ENCODE measurements around the gene MCC.

DNA sequence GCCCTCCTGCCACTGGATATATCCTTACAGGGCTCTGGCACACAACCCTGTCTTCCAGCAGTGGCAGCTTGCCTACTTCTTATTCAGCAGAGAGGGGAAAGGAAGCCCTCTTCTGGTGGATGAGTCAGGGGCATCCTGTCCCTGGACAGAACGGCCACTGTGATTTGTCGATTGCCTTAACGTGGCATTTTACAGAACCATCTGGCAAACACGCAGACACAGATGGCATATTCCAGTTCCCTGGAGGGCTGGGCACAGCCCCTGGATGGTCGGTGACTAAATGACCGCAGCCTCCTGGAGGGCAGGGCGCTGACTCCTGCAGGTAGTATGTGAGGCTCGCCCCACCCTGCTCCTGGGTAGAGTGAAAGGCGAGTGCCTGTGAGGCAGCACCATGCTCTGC lies 449.5 kb downstream of the MCC start:
- TF ChIP-seq, protein P1, sequence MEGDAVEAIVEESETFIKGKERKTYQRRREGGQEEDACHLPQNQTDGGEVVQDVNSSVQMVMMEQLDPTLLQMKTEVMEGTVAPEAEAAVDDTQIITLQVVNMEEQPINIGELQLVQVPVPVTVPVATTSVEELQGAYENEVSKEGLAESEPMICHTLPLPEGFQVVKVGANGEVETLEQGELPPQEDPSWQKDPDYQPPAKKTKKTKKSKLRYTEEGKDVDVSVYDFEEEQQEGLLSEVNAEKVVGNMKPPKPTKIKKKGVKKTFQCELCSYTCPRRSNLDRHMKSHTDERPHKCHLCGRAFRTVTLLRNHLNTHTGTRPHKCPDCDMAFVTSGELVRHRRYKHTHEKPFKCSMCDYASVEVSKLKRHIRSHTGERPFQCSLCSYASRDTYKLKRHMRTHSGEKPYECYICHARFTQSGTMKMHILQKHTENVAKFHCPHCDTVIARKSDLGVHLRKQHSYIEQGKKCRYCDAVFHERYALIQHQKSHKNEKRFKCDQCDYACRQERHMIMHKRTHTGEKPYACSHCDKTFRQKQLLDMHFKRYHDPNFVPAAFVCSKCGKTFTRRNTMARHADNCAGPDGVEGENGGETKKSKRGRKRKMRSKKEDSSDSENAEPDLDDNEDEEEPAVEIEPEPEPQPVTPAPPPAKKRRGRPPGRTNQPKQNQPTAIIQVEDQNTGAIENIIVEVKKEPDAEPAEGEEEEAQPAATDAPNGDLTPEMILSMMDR (IDR thresholded peaks at IDR 0.05): no peak
- TF ChIP-seq, protein P2, sequence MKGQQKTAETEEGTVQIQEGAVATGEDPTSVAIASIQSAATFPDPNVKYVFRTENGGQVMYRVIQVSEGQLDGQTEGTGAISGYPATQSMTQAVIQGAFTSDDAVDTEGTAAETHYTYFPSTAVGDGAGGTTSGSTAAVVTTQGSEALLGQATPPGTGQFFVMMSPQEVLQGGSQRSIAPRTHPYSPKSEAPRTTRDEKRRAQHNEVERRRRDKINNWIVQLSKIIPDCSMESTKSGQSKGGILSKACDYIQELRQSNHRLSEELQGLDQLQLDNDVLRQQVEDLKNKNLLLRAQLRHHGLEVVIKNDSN (CRISPR knock-in tag; IDR thresholded peaks at IDR 0.05): no peak
- TF ChIP-seq, protein P3, sequence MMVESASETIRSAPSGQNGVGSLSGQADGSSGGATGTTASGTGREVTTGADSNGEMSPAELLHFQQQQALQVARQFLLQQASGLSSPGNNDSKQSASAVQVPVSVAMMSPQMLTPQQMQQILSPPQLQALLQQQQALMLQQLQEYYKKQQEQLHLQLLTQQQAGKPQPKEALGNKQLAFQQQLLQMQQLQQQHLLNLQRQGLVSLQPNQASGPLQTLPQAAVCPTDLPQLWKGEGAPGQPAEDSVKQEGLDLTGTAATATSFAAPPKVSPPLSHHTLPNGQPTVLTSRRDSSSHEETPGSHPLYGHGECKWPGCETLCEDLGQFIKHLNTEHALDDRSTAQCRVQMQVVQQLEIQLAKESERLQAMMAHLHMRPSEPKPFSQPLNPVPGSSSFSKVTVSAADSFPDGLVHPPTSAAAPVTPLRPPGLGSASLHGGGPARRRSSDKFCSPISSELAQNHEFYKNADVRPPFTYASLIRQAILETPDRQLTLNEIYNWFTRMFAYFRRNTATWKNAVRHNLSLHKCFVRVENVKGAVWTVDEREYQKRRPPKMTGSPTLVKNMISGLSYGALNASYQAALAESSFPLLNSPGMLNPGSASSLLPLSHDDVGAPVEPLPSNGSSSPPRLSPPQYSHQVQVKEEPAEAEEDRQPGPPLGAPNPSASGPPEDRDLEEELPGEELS (CRISPR knock-in tag; IDR thresholded peaks at IDR 0.05): no peak
- no peak for TF ChIP-seq ATF1 (CRISPR knock-in tag; IDR thresholded peaks at IDR 0.05)
- TF ChIP-seq, protein P4, sequence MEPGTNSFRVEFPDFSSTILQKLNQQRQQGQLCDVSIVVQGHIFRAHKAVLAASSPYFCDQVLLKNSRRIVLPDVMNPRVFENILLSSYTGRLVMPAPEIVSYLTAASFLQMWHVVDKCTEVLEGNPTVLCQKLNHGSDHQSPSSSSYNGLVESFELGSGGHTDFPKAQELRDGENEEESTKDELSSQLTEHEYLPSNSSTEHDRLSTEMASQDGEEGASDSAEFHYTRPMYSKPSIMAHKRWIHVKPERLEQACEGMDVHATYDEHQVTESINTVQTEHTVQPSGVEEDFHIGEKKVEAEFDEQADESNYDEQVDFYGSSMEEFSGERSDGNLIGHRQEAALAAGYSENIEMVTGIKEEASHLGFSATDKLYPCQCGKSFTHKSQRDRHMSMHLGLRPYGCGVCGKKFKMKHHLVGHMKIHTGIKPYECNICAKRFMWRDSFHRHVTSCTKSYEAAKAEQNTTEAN (CRISPR knock-in tag; IDR thresholded peaks at IDR 0.05): no peak
